Skin of body (tissue), 2 donors: ENCODE measurements around the gene NNAT. TPM values are rescaled to one million over a fixed set of nuclear protein-coding genes. Genes with fewer than 3 reads are reported as not detected.
"Not testable (repeated sequence)": the region's sequence is repeated elsewhere in the genome, so short reads cannot be mapped to it uniquely, and the experiment has no call there.

Source experiments
- DNase-seq: peaks from one replicate; lab custom pipeline; 2025; lab: John Stamatoyannopoulos, UW
- total RNA-seq: library from RNA; depleted of rRNA; stranded (reverse); fragments of >200 nt; gene quantifications from one replicate; pipeline ENCODE4 v1.2.3, GENCODE V29; 2014

Gene NNAT
- total RNA-seq, 1 donor from 2014 or later = 22.0 TPM

- DNase-seq = no peak
Measured at GRCh38 chr20:37540001-37540400, 19.0 kb downstream of the NNAT start.

- DNase-seq = not testable (repeated sequence)
Measured at GRCh38 chr20:37540838-37541237, 19.8 kb downstream of the NNAT start.

- no peak for DNase-seq
Measured at GRCh38 chr20:37541326-37541725, 20.3 kb downstream of the NNAT start.

GRCh38 chr20:37542281-37542680, 21.2 kb downstream of the NNAT start:
- DNase-seq = no peak

- no peak for DNase-seq
Measured at GRCh38 chr20:37543828-37544227, 22.8 kb downstream of the NNAT start.

- DNase-seq = no peak
Measured at GRCh38 chr20:37544386-37544785, 23.3 kb downstream of the NNAT start.

GRCh38 chr20:37545516-37545915, 24.5 kb downstream of the NNAT start:
- no peak for DNase-seq

GRCh38 chr20:37547912-37548311, 26.9 kb downstream of the NNAT start:
- DNase-seq = no peak

GRCh38 chr20:37550101-37550920, 29.3 kb downstream of the NNAT start:
- DNase-seq = not testable (repeated sequence)

- DNase-seq = not testable (repeated sequence)
Measured at GRCh38 chr20:37551660-37552059, 30.6 kb downstream of the NNAT start.

GRCh38 chr20:37552415-37552814, 31.4 kb downstream of the NNAT start:
- no peak for DNase-seq

GRCh38 chr20:37554721-37555298, 33.8 kb downstream of the NNAT start:
- DNase-seq = not testable (repeated sequence)

- DNase-seq = no peak
Measured at GRCh38 chr20:37556538-37556937, 35.5 kb downstream of the NNAT start.

GRCh38 chr20:37558306-37558705, 37.3 kb downstream of the NNAT start:
- DNase-seq = no peak

- no peak for DNase-seq
Measured at GRCh38 chr20:37558779-37559178, 37.7 kb downstream of the NNAT start.

GRCh38 chr20:37559312-37560027, 38.4 kb downstream of the NNAT start:
- DNase-seq = no peak

GRCh38 chr20:37560629-37561028, 39.6 kb downstream of the NNAT start:
- no peak for DNase-seq

GRCh38 chr20:37562695-37563480, 41.8 kb downstream of the NNAT start:
- no peak for DNase-seq

- no peak for DNase-seq
Measured at GRCh38 chr20:37564016-37564387, 43.0 kb downstream of the NNAT start.

- DNase-seq = no peak
Measured at GRCh38 chr20:37564388-37565133, 43.5 kb downstream of the NNAT start.
